Gastroesophageal sphincter (tissue), 3 donors: ENCODE data around the gene TTLL5.

ENCODE experiments used
- CTCF ChIP-seq, 4 experiments: fragments of 200-600 bp in 2 of 4; fragments of 450-650 bp in 2 of 4; sonication (generic) in 1 of 4; IDR thresholded peaks; one replicate each; pipeline ENCODE4 v1.5.1; 2017 to 2019; ENCODE audit warnings: antibody characterized with exemption in 4 of 4, mild to moderate bottlenecking in 2 of 4, moderate library complexity in 2 of 4
- EP300 ChIP-seq: sonication (generic); formaldehyde crosslinking; IDR thresholded peaks from one replicate; pipeline ENCODE4 v1.6.1; 2017; ENCODE audit warnings: antibody characterized with exemption, mild to moderate bottlenecking
- POLR2A ChIP-seq, 2 donors: fragments of 450-650 bp; IDR thresholded peaks; one replicate each; pipeline ENCODE4 v1.6.1; 2017; ENCODE audit warnings: antibody characterized with exemption in 2 of 2, mild to moderate bottlenecking in 2 of 2, moderate library complexity in 1 of 2
- POLR2AphosphoS5 ChIP-seq: sonication (generic); formaldehyde crosslinking; IDR thresholded peaks from one replicate; pipeline ENCODE4 v1.6.1; 2017; ENCODE audit warnings: antibody characterized with exemption

DNA sequence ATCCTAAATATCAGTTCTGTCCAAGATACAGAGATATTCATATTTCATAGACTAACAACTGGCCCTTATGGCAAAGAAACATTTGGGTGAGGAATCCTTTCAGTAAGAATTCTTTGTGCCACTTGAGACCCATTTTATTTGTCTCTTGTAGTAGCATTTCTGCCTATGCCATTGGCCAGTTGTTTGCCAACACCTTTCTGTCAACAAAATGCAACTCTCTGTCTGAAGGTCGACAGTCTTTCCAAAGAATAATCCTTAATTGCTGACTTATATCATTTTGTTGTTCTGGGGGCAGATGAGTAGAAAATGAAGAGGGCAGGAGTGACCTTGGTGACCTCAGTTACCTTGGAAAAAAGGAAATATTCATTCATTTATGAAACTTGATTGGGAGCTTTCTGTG lies 335.4 kb downstream of the TTLL5 start:
- TF ChIP-seq CTCF (IDR thresholded peaks at IDR 0.05) (no peak), POLR2AphosphoS5 (no peak), POLR2A (IDR thresholded peaks at IDR 0.05) (no peak), EP300 (no peak)
